ENCODE data around the gene SCRN1.

Gene SCRN1

DNA sequence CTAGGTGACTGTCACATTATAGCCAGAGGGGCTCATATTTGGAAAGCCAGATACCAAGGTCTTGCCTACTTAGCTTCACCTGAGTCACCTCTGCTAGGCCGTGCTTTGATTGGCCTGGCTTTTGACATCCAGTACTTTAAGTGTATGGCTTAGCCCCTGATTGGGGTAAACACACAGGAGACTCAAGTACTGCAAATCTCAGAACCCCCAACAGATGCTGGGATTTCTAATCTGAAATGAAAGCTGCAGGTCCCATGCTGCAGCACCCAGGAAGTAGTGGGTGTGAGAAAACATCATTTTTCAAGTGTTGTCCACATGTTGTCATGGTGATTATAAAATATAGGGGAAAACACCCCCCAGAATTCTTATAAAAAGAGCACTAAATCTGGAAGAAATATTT lies 107.1 kb downstream of the SCRN1 start:
- H3K4me3 ChIP-seq (ENCODE audit: low read depth, low read length), result no peak overlapping the region
- no peak for DNase-seq (ENCODE audit: low read depth)
- TF ChIP-seq, protein P1, sequence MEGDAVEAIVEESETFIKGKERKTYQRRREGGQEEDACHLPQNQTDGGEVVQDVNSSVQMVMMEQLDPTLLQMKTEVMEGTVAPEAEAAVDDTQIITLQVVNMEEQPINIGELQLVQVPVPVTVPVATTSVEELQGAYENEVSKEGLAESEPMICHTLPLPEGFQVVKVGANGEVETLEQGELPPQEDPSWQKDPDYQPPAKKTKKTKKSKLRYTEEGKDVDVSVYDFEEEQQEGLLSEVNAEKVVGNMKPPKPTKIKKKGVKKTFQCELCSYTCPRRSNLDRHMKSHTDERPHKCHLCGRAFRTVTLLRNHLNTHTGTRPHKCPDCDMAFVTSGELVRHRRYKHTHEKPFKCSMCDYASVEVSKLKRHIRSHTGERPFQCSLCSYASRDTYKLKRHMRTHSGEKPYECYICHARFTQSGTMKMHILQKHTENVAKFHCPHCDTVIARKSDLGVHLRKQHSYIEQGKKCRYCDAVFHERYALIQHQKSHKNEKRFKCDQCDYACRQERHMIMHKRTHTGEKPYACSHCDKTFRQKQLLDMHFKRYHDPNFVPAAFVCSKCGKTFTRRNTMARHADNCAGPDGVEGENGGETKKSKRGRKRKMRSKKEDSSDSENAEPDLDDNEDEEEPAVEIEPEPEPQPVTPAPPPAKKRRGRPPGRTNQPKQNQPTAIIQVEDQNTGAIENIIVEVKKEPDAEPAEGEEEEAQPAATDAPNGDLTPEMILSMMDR (IDR thresholded peaks at IDR 0.05; ENCODE audit: low read depth, low read length, missing control alignments), result no peak

DNA sequence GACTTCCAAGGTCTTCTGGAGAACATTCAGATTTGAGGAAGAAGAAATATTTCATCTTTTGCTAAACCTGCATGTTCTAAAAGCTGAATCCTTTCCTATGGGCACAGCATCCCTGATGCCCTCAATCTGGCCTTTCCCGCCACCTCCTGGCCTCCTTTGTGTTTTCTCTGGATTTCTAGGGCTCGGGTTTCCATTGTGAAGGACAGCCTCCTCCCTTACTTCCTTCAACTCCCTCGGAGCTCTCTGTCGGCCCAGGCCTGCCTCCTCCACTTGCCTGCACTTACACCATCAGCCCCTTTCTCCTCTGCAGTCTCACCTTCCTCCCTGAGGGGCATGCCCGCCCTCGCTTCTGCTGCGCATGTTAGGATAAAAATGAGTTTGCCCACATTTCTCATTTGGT lies 107.9 kb downstream of the SCRN1 start:
- TF ChIP-seq, protein P1 (IDR thresholded peaks at IDR 0.05; ENCODE audit: low read depth, low read length, missing control alignments), result no peak
- DNase-seq (ENCODE audit: low read depth), result no peak
- no peak overlapping the region for H3K4me3 ChIP-seq (ENCODE audit: low read depth, low read length)

DNA sequence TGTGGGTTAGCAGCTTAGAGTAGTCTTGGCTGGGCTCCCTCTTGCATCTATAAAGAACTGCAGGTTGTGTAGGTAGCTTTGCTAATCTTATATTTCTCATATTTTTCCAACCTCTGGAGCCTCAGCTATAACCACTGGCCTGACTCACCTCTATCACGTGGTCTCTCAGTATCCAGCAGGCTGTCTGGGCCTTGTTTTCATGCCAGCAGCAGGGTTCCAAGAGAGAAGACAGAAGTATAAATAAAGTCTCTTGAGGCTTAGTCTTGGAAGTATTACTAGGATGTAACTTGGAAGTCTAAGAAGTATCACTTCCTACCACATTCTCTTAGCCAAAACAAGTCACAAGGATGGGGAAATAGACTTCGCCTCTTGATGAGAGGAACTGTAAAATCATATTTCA lies 110.0 kb downstream of the SCRN1 start:
- TF ChIP-seq, protein P1 (IDR thresholded peaks at IDR 0.05; ENCODE audit: low read depth, low read length, missing control alignments), result no peak
- DNase-seq (ENCODE audit: low read depth), result no peak

DNA sequence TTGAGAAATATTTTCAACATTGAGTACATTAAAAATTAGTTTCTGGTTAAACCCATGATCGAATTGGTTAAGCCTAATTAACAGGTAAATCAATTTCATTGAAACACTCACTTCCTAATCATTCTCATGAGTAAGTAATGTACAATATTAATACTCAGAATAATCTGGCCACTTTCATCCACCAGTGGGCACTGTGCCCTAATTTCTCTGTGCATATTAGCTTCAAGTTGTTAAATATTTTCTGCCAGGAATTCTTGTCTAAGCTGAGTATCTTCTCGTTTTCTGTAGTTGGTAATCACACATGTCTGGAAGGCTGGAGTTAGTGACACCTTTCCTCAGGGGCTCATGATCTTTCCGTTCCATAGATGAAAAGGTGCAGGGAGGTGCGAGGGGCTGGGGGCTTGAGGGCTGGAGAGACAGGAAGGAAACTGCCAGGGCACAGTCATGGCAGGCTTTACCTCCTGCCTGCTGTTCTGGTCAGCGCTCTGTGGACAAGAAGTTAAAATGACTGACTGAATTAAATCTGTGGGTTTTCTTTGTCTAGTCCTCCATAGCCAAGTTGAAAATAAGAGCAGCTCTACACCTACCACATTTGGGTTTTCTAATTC lies 111.4 kb downstream of the SCRN1 start:
- TF ChIP-seq, protein P1 (IDR thresholded peaks at IDR 0.05; ENCODE audit: low read depth, low read length, missing control alignments), result peak; percentile 41
- DNase-seq (ENCODE audit: low read depth), result peak; percentile 2
- no peak overlapping the region for H3K4me3 ChIP-seq (ENCODE audit: low read depth, low read length)

More for the DNA sequence above, 110.0 kb downstream of the SCRN1 start:
- no peak overlapping the region for H3K4me3 ChIP-seq (ENCODE audit: low read depth, low read length)

DNA sequence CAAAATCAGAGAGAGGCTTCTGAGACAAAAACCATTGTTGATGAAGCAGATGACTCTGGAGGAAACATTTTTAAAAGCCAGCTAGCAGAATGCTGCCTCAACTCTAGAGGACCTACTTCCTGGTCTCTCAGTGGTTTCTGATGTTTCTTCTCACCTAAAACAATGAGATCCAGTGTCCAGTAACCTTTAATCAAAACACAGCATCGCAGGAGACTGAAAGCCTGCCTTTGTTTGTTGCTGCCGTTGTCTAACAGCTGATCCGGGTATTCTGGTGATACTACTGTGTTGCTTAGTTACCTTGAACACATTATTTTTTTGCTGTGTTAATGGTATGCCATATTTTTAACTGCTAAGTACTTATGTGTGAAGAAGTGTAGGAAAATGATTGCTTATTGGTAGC lies 112.4 kb downstream of the SCRN1 start:
- no peak for DNase-seq (ENCODE audit: low read depth)
- TF ChIP-seq, protein P1 (IDR thresholded peaks at IDR 0.05; ENCODE audit: low read depth, low read length, missing control alignments), result no peak
- H3K4me3 ChIP-seq (ENCODE audit: low read depth, low read length), result no peak overlapping the region

DNA sequence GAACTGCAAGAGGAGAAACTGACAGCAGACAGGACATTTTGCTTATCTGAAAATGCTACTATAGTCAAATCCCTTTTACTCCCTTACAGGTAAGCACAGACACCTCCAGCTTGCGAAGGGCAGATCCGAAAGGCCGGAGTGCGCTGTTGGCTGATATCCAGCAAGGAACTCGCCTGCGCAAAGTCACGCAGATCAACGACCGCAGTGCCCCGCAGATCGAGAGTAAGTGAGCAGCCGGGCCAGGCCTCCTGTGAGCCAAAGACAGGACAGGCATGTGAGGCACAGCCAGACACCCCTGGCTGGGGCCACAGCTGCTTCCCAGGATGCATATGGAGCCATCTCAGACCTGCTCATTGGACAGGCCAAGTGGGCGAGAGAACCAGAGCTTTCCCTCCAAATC lies 113.9 kb downstream of the SCRN1 start:
- TF ChIP-seq, protein P1 (IDR thresholded peaks at IDR 0.05; ENCODE audit: low read depth, low read length, missing control alignments), result no peak
- no peak for DNase-seq (ENCODE audit: low read depth)
- no peak overlapping the region for H3K4me3 ChIP-seq (ENCODE audit: low read depth, low read length)

DNA sequence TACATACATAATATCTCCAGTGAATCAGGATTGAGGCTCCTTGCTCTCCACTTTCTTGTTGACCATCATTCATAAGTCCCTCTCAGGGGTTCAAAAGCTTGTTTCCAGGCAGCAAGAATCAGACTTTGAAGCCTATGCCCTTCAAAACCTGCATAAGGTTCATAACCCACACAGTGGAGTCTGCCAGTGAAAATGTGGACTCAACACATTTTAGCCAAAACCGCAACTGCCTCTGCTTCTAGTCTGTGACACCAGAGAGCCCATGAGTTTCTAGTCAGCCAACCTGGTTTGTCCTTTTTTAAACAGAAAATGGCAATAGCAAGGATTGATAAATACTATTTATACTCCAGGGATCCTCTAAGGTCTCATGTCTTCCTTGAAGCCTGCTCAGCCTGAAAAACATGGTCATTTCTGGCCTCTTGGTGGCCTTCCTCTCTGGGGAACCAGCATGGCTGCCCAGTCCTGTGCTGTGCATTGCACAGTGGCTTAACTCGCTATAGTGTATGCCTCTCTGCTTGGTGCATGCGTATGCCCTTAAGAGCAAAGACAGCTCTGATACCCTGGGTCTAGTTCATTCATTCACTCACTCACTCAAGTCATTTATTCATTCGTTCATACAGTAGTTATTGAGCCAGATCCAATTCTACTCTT lies 115.8 kb downstream of the SCRN1 start:
- DNase-seq (ENCODE audit: low read depth), result no peak
- H3K4me3 ChIP-seq (ENCODE audit: low read depth, low read length), result no peak overlapping the region
- TF ChIP-seq, protein P1 (IDR thresholded peaks at IDR 0.05; ENCODE audit: low read depth, low read length, missing control alignments), result no peak

Data from GM12864 (cell line).